GM13977 (cell line): ENCODE measurements around the gene MAK.

ENCODE experiments used
- DNase-seq: peaks from one replicate; pipeline ENCODE4 v3.0.0; 2012; ENCODE audit warnings: low spot score
- CTCF ChIP-seq: IDR thresholded peaks from 2 replicates; pipeline ENCODE4 v1.5.1; 2012; ENCODE audit warnings: mild to moderate bottlenecking, control low read depth; ENCODE audit not compliant: insufficient read depth; ENCODE audit errors: extremely low read depth, missing control alignments
- in situ Hi-C: fragments of 300-500 bp; cut with MboI; formaldehyde crosslinking; loops from one replicate; pipeline ENCODE4 v1.12.0; 2022; ENCODE audit warnings: low sequenced_read_pairs, low pct_unique_long_range_greater_than_20kb, mixed read lengths, inconsistent platforms; ENCODE audit not compliant: unreplicated experiment

MAK gene

GRCh38 chr6:10849901-10850300 is 11.6 kb upstream of the MAK start:
- in situ Hi-C loops: no loop called here
- TF ChIP-seq CTCF: no peak
- DNase-seq: no peak

GRCh38 chr6:10847684-10848083 is 9.3 kb upstream of the MAK start:
- TF ChIP-seq CTCF: peak; percentile 30
- no peak for DNase-seq
- in situ Hi-C loops: no loop called here

- in situ Hi-C loops: no loop called here
These were observed 5.2 kb upstream of the MAK start for GRCh38 chr6:10843554-10843953.

GRCh38 chr6:10838794-10839333 is 525 bp upstream of the MAK start:
- in situ Hi-C loops: no loop called here
- TF ChIP-seq CTCF: no peak
- peak; percentile 78 for DNase-seq

More at GRCh38 chr6:10843554-10843953, 5.2 kb upstream of the MAK start:
- no peak for DNase-seq
- no peak for TF ChIP-seq CTCF

- peak; percentile 21 for DNase-seq
- in situ Hi-C loops: no loop called here
- no peak for TF ChIP-seq CTCF
These were observed 731 bp downstream of the MAK start for GRCh38 chr6:10837622-10837994.

GRCh38 chr6:10837009-10837621 is 1.2 kb downstream of the MAK start:
- no peak for TF ChIP-seq CTCF
- in situ Hi-C loops: no loop called here
- DNase-seq: no peak
